K562 (cell line): ENCODE measurements around the gene SLC26A6. TPM values are rescaled to one million over a fixed set of nuclear protein-coding genes. Genes with fewer than 3 reads are reported as not detected.

Experiments used
- ELF2 ChIP-seq: fragments of 250-450 bp; sonication (Bioruptor Pico); IDR thresholded peaks from 2 replicates; pipeline ENCODE4 v1.5.0; 2021; ENCODE audit warnings: mild to moderate bottlenecking
- RFX1 ChIP-seq: fragments of 450-650 bp; IDR thresholded peaks from 2 replicates; pipeline ENCODE4 v1.6.1; 2016; ENCODE audit warnings: mild to moderate bottlenecking, moderate library complexity
- RHOXF2B ChIP-seq: fragments of 250-450 bp; sonication (Bioruptor Pico); conservative IDR thresholded peaks from 2 replicates; pipeline ENCODE4 v1.5.1; 2021
- RNF2 ChIP-seq: sonication (generic); IDR thresholded peaks from 2 replicates; pipeline ENCODE4 v1.6.1; 2016
- SRF ChIP-seq, 2 experiments: fragments of 250-450, 450-650 bp in 1 of 2; sonication (Bioruptor Pico) in 1 of 2; sonication (generic) in 1 of 2; formaldehyde crosslinking; IDR thresholded peaks; 2 replicates each; pipeline versions ENCODE4 v1.5.0 to v1.5.1; 2020 to 2022; ENCODE audit warnings: mild to moderate bottlenecking in 1 of 2, missing genetic modification reagents in 1 of 2
- ZFP1 ChIP-seq: fragments of 450-650 bp; formaldehyde crosslinking; IDR thresholded peaks from 2 replicates; pipeline ENCODE4 v1.4.0; 2020; ENCODE audit warnings: mild to moderate bottlenecking, mixed read lengths
- ZKSCAN1 ChIP-seq: fragments of 150-350 bp; IDR thresholded peaks from 2 replicates; pipeline ENCODE4 v1.6.1; 2016; ENCODE audit warnings: low read depth, low read length
- polyA plus RNA-seq, 8 experiments: library from polyadenylated mRNA; depleted of rRNA in 4 of 8; stranded (reverse) in 5 of 8; unstranded in 3 of 8; fragments of >200 nt; fragmentation: Nextera tagmentation in 2 of 8; fragmentation: Illumina TruSeq in 1 of 8; extraction: Ambion mirVana in 2 of 8; extraction: Trizol in 1 of 8; gene quantifications; 2 replicates each; pipeline versions ENCODE4 v1.2.1 to v1.2.3, GENCODE V29; 2011 to 2014; ENCODE audit warnings: inconsistent platforms in 1 of 8, missing spikeins in 1 of 8
- total RNA-seq, 7 experiments: library from RNA; depleted of rRNA in 6 of 7; stranded (reverse); fragments of >200 nt in 6 of 7; fragmentation: Illumina TruSeq in 2 of 7; extraction: Trizol in 2 of 7; gene quantifications; 2 replicates each; pipeline versions ENCODE4 v1.2.1 to v1.2.3, GENCODE V29; 2011 to 2021; ENCODE audit warnings: low replicate concordance in 1 of 7
- TF ChIP-seq, protein P1 (sequence below): fragments of 200-600 bp; sonication (generic); IDR thresholded peaks from one replicate; pipeline ENCODE4 v1.6.1; 2012; ENCODE audit warnings: mild to moderate bottlenecking, low read depth, low read length, inconsistent platforms
- TF ChIP-seq, protein P2 (sequence below), 2 experiments: IDR thresholded peaks; 2 replicates each; pipeline ENCODE4 v1.6.1; 2011; ENCODE audit warnings: borderline replicate concordance in 1 of 2, control low read depth in 1 of 2, low read depth in 1 of 2, low read length in 1 of 2, mild to moderate bottlenecking in 1 of 2, mixed read lengths in 1 of 2, moderate library complexity in 1 of 2; ENCODE audit not compliant: insufficient read depth in 1 of 2, insufficient read length in 1 of 2, poor library complexity in 1 of 2, severe bottlenecking in 1 of 2; ENCODE audit errors: extremely low read depth in 1 of 2
- TF ChIP-seq, protein P3 (sequence below): fragments of 250-450 bp; sonication (Bioruptor Pico); IDR thresholded peaks from 2 replicates; pipeline ENCODE4 v1.8.0; 2022; ENCODE audit warnings: inconsistent platforms, mild to moderate bottlenecking, moderate library complexity, borderline replicate concordance
- TF ChIP-seq, protein P4 (sequence below), 2 experiments: fragments of 450-650 bp; IDR thresholded peaks; 2 replicates each; pipeline ENCODE4 v1.6.1; 2016

Gene SLC26A6
- total and polyA plus RNA-seq, 9 of the 15 experiments (the other 6 are each of a cell fraction or from before 2014, with no cell fraction given), result 2.1 to 27.2 (median 14.8) TPM

DNA sequence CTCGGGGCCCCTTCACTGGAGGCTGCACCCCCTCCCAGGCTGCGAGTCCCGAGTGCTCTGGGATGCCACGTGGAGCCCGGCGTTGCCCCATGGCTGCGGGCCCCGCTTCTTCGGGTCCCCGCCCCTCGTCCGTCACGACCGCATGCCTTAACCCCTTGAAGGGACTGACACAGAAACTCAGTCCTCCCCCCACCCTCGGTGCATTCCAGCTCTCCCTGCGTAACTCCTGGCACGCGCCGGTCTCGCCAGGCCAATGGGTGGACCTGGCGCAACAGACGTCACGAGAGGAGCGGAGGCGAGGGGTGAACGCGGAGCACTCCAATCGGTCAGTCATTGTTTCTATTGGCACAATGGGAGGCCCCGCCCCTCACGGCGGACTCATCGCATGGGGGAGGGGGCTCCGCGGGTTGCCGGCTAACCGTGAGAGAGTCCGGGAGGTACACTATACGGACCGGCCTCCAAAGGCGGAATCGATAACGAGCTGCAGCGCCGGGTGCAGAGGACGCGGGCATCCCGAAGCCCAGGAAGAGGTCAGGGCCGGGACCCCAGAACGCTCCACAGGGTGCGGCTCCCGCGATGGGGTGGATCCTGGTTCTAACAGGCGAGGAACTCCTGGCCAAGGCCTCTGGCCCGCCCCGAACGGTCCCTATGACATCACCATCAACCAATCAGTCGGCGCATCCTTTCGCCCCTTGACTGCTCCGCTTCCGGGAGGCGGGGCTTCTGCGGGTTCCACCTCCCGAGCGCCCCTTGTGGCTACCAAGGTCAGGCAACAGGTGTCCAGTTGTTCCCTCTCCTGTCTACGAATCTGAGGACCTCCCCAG lies 28.4 kb upstream of the SLC26A6 start (continued):
- TF ChIP-seq, protein P1, sequence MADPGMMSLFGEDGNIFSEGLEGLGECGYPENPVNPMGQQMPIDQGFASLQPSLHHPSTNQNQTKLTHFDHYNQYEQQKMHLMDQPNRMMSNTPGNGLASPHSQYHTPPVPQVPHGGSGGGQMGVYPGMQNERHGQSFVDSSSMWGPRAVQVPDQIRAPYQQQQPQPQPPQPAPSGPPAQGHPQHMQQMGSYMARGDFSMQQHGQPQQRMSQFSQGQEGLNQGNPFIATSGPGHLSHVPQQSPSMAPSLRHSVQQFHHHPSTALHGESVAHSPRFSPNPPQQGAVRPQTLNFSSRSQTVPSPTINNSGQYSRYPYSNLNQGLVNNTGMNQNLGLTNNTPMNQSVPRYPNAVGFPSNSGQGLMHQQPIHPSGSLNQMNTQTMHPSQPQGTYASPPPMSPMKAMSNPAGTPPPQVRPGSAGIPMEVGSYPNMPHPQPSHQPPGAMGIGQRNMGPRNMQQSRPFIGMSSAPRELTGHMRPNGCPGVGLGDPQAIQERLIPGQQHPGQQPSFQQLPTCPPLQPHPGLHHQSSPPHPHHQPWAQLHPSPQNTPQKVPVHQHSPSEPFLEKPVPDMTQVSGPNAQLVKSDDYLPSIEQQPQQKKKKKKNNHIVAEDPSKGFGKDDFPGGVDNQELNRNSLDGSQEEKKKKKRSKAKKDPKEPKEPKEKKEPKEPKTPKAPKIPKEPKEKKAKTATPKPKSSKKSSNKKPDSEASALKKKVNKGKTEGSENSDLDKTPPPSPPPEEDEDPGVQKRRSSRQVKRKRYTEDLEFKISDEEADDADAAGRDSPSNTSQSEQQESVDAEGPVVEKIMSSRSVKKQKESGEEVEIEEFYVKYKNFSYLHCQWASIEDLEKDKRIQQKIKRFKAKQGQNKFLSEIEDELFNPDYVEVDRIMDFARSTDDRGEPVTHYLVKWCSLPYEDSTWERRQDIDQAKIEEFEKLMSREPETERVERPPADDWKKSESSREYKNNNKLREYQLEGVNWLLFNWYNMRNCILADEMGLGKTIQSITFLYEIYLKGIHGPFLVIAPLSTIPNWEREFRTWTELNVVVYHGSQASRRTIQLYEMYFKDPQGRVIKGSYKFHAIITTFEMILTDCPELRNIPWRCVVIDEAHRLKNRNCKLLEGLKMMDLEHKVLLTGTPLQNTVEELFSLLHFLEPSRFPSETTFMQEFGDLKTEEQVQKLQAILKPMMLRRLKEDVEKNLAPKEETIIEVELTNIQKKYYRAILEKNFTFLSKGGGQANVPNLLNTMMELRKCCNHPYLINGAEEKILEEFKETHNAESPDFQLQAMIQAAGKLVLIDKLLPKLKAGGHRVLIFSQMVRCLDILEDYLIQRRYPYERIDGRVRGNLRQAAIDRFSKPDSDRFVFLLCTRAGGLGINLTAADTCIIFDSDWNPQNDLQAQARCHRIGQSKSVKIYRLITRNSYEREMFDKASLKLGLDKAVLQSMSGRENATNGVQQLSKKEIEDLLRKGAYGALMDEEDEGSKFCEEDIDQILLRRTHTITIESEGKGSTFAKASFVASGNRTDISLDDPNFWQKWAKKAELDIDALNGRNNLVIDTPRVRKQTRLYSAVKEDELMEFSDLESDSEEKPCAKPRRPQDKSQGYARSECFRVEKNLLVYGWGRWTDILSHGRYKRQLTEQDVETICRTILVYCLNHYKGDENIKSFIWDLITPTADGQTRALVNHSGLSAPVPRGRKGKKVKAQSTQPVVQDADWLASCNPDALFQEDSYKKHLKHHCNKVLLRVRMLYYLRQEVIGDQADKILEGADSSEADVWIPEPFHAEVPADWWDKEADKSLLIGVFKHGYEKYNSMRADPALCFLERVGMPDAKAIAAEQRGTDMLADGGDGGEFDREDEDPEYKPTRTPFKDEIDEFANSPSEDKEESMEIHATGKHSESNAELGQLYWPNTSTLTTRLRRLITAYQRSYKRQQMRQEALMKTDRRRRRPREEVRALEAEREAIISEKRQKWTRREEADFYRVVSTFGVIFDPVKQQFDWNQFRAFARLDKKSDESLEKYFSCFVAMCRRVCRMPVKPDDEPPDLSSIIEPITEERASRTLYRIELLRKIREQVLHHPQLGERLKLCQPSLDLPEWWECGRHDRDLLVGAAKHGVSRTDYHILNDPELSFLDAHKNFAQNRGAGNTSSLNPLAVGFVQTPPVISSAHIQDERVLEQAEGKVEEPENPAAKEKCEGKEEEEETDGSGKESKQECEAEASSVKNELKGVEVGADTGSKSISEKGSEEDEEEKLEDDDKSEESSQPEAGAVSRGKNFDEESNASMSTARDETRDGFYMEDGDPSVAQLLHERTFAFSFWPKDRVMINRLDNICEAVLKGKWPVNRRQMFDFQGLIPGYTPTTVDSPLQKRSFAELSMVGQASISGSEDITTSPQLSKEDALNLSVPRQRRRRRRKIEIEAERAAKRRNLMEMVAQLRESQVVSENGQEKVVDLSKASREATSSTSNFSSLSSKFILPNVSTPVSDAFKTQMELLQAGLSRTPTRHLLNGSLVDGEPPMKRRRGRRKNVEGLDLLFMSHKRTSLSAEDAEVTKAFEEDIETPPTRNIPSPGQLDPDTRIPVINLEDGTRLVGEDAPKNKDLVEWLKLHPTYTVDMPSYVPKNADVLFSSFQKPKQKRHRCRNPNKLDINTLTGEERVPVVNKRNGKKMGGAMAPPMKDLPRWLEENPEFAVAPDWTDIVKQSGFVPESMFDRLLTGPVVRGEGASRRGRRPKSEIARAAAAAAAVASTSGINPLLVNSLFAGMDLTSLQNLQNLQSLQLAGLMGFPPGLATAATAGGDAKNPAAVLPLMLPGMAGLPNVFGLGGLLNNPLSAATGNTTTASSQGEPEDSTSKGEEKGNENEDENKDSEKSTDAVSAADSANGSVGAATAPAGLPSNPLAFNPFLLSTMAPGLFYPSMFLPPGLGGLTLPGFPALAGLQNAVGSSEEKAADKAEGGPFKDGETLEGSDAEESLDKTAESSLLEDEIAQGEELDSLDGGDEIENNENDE, result no peak
- TF ChIP-seq ZKSCAN1, result 0 out of 2 replicates have a peak, but pooled peaks have one; percentile 22
- TF ChIP-seq, protein P2, sequence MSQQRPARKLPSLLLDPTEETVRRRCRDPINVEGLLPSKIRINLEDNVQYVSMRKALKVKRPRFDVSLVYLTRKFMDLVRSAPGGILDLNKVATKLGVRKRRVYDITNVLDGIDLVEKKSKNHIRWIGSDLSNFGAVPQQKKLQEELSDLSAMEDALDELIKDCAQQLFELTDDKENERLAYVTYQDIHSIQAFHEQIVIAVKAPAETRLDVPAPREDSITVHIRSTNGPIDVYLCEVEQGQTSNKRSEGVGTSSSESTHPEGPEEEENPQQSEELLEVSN (IDR thresholded peaks at IDR 0.05; ENCODE audit: borderline replicate concordance in 1 of 2, extremely low read depth in 1 of 2, insufficient read depth in 1 of 2, insufficient read length in 1 of 2, low read depth in 1 of 2, low read length in 1 of 2, poor library complexity in 1 of 2, severe bottlenecking in 1 of 2), result peak; percentile 81 to 91
- no peak; the same call in 1 of the 2 replicates for TF ChIP-seq RNF2
- TF ChIP-seq, protein P3, sequence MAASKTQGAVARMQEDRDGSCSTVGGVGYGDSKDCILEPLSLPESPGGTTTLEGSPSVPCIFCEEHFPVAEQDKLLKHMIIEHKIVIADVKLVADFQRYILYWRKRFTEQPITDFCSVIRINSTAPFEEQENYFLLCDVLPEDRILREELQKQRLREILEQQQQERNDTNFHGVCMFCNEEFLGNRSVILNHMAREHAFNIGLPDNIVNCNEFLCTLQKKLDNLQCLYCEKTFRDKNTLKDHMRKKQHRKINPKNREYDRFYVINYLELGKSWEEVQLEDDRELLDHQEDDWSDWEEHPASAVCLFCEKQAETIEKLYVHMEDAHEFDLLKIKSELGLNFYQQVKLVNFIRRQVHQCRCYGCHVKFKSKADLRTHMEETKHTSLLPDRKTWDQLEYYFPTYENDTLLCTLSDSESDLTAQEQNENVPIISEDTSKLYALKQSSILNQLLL (CRISPR knock-in tag), result no peak
- TF ChIP-seq ZFP1, result no peak
- peak in 1 of 2 experiments; percentile 53; a peak in 1 of 4 replicates for TF ChIP-seq SRF (CRISPR knock-in tag; IDR thresholded peaks at IDR 0.05)
- no peak for TF ChIP-seq RHOXF2B (CRISPR knock-in tag)
- TF ChIP-seq ELF2 (CRISPR knock-in tag), result peak; percentile 89
- no peak for TF ChIP-seq RFX1
- TF ChIP-seq, protein P4, sequence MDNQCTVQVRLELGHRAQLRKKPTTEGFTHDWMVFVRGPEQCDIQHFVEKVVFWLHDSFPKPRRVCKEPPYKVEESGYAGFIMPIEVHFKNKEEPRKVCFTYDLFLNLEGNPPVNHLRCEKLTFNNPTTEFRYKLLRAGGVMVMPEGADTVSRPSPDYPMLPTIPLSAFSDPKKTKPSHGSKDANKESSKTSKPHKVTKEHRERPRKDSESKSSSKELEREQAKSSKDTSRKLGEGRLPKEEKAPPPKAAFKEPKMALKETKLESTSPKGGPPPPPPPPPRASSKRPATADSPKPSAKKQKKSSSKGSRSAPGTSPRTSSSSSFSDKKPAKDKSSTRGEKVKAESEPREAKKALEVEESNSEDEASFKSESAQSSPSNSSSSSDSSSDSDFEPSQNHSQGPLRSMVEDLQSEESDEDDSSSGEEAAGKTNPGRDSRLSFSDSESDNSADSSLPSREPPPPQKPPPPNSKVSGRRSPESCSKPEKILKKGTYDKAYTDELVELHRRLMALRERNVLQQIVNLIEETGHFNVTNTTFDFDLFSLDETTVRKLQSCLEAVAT (IDR thresholded peaks at IDR 0.05), result no peak
